GM23248 (cell line): ENCODE results near the gene NBPF15.
"Not testable (repeated sequence)": the region's sequence is repeated elsewhere in the genome, so short reads cannot be mapped to it uniquely, and the experiment has no call there.

ENCODE experiments used
- EZH2 ChIP-seq: fragments of 200-600 bp; sonication (generic); IDR thresholded peaks from 2 replicates; pipeline ENCODE4 v1.6.1; 2018; ENCODE audit warnings: antibody characterized with exemption, mild to moderate bottlenecking; ENCODE audit not compliant: insufficient read depth, poor library complexity, severe bottlenecking
- EZH2phosphoT487 ChIP-seq: fragments of 200-600 bp; sonication (generic); IDR thresholded peaks from 2 replicates; pipeline ENCODE4 v1.6.1; 2018; ENCODE audit warnings: antibody characterized with exemption, moderate library complexity, mild to moderate bottlenecking, low read depth; ENCODE audit not compliant: insufficient read depth

DNA sequence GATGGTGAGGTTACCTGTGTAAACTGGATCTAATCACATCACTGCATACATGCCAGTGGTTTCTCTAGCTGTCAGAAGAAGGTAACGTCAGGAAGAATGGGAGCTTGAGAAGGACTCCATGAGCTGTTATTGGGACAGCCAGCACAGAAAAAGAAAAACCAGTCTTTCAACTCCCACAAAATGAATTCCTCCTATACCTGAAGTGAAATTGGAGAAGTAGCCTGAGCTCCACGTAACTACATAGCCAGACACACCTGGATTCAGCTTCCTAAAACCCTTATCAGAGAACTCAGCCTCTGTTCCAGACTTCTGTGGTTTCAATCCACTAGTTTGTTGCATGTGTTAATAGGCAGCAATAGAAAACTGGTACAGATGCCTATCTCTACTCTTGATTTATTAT lies 25.5 kb upstream of the NBPF15 start:
- not testable (repeated sequence) for TF ChIP-seq EZH2, EZH2phosphoT487
